22Rv1 (cell line): ENCODE data around the gene TMEM43.

ENCODE experiments used
- CTCF ChIP-seq: fragments of 450-650 bp; IDR thresholded peaks from 2 replicates; pipeline ENCODE4 v1.5.1; 2017; ENCODE audit warnings: mild to moderate bottlenecking
- ZFX ChIP-seq: fragments of 450-650 bp; IDR thresholded peaks from 2 replicates; pipeline ENCODE4 v1.6.1; 2017; ENCODE audit warnings: antibody characterized with exemption, borderline replicate concordance

GRCh38 chr3:14169871-14170270 lies 45.0 kb downstream of the TMEM43 start:
- TF ChIP-seq CTCF, result no peak
- TF ChIP-seq ZFX, result no peak
